ENCODE results near the gene TPST2.

TPST2 gene

GRCh38 chr22:26494506-26494905, 95.4 kb downstream of the TPST2 start:
- no peaks in the 10 kb centered on the region for H3K9me3 Mint-ChIP-seq
- no peak for ATAC-seq (replicated peaks)
- no peaks in the 10 kb centered on the region for H3K27me3 Mint-ChIP-seq
- no peak for DNase-seq
- no peak overlapping the region for H3K4me3 Mint-ChIP-seq
- H3K36me3 Mint-ChIP-seq (ENCODE audit: insufficient read depth), result peaks cover 92% of the 10 kb centered on the region
- H3K4me1 Mint-ChIP-seq (ENCODE audit: low read depth in 2 of 2), result no peaks in the 10 kb centered on the region
- H3K27ac Mint-ChIP-seq, result no peak overlapping the region

- H3K27ac Mint-ChIP-seq, result no peak overlapping the region
These were observed 97.7 kb downstream of the TPST2 start for GRCh38 chr22:26492220-26492619.

GRCh38 chr22:26489447-26490036, 100.4 kb downstream of the TPST2 start:
- no peaks in the 10 kb centered on the region for H3K27me3 Mint-ChIP-seq
- H3K4me1 Mint-ChIP-seq (ENCODE audit: low read depth in 2 of 2), result peaks cover 11 to 14% of the 10 kb centered on the region in 2 donors
- no peaks in the 10 kb centered on the region for H3K9me3 Mint-ChIP-seq
- peak overlapping the region in 1 of 2 donors; percentile 70 for H3K27ac Mint-ChIP-seq
- DNase-seq (no peak), ATAC-seq (replicated peaks) (no peak)
- H3K36me3 Mint-ChIP-seq (ENCODE audit: insufficient read depth), result peaks cover 61% of the 10 kb centered on the region
- no peak overlapping the region for H3K4me3 Mint-ChIP-seq

More at GRCh38 chr22:26492220-26492619, 97.7 kb downstream of the TPST2 start:
- no peak for DNase-seq
- Mint-ChIP-seq H3K9me3 (no peaks in the 10 kb centered on the region), H3K27me3 (no peaks in the 10 kb centered on the region), H3K4me3 (no peak overlapping the region), H3K4me1 (ENCODE audit: low read depth in 2 of 2) (no peaks in the 10 kb centered on the region), H3K36me3 (ENCODE audit: insufficient read depth) (peaks cover 83% of the 10 kb centered on the region)
- no peak for ATAC-seq (replicated peaks)

GRCh38 chr22:26487996-26488395, 101.9 kb downstream of the TPST2 start:
- H3K27ac Mint-ChIP-seq, result no peak overlapping the region
- H3K4me1 Mint-ChIP-seq (ENCODE audit: low read depth in 2 of 2), result peaks cover 21 to 26% of the 10 kb centered on the region in 2 donors
- DNase-seq (no peak), ATAC-seq (replicated peaks) (no peak)
- peaks cover 60% of the 10 kb centered on the region for H3K36me3 Mint-ChIP-seq (ENCODE audit: insufficient read depth)
- H3K9me3 Mint-ChIP-seq, result no peaks in the 10 kb centered on the region
- H3K4me3 Mint-ChIP-seq, result no peak overlapping the region
- no peaks in the 10 kb centered on the region for H3K27me3 Mint-ChIP-seq

DNA sequence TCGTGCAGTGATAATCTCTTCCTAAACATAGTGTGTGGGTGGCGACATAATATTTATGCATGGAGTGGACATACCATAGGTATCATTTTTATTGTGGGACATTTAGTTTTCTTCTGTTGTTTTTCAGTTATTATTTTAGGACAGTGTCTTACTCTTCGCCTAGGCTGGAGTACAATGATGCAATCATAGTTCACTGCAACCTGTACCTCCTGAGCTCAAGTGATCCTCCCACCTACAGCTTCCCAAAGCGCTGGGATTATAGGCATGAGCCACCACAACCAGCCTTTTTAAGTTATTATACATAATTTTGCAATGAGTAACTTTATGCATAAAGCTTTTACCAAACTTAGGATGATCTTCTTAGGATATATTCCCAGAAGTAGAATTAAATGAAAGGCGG, 103.5 kb downstream of the TPST2 start:
- H3K9me3 Mint-ChIP-seq, result no peaks in the 10 kb centered on the region
- no peaks in the 10 kb centered on the region for H3K27me3 Mint-ChIP-seq
- H3K36me3 Mint-ChIP-seq (ENCODE audit: insufficient read depth), result peaks cover 46% of the 10 kb centered on the region
- DNase-seq (no peak), ATAC-seq (replicated peaks) (no peak)
- peaks cover 34 to 40% of the 10 kb centered on the region in 2 donors for H3K4me1 Mint-ChIP-seq (ENCODE audit: low read depth in 2 of 2)
- peak overlapping the region in 1 of 2 donors; percentile 26 for H3K27ac Mint-ChIP-seq
- H3K4me3 Mint-ChIP-seq, result peak overlapping the region in 1 of 2 donors; percentile 20

- Mint-ChIP-seq H3K4me1 (ENCODE audit: low read depth in 2 of 2) (peaks cover 38 to 44% of the 10 kb centered on the region in 2 donors), H3K36me3 (ENCODE audit: insufficient read depth) (peaks cover 41% of the 10 kb centered on the region), H3K4me3 (peak overlapping the region in 1 of 2 donors; percentile 94), H3K9me3 (no peaks in the 10 kb centered on the region), H3K27ac (peak overlapping the region; percentile 64 to 70), H3K27me3 (no peaks in the 10 kb centered on the region)
- ATAC-seq (replicated peaks) (no peak), DNase-seq (no peak)
These were observed 104.0 kb downstream of the TPST2 start for GRCh38 chr22:26485806-26486390.

GRCh38 chr22:26485013-26485412, 104.9 kb downstream of the TPST2 start:
- H3K9me3 Mint-ChIP-seq, result no peaks in the 10 kb centered on the region
- H3K36me3 Mint-ChIP-seq (ENCODE audit: insufficient read depth), result peaks cover 34% of the 10 kb centered on the region
- no peaks in the 10 kb centered on the region for H3K27me3 Mint-ChIP-seq
- ATAC-seq (replicated peaks), result no peak
- H3K4me3 Mint-ChIP-seq, result peak overlapping the region; percentile 27 to 94
- peaks cover 41 to 45% of the 10 kb centered on the region in 2 donors for H3K4me1 Mint-ChIP-seq (ENCODE audit: low read depth in 2 of 2)
- DNase-seq, result no peak
- peak overlapping the region; percentile 64 to 70 for H3K27ac Mint-ChIP-seq

- Mint-ChIP-seq H3K27ac (peak overlapping the region; percentile 98 to 99), H3K36me3 (ENCODE audit: insufficient read depth) (peaks cover 35% of the 10 kb centered on the region), H3K4me1 (ENCODE audit: low read depth in 2 of 2) (peaks cover 44 to 50% of the 10 kb centered on the region in 2 donors), H3K27me3 (no peaks in the 10 kb centered on the region), H3K9me3 (no peaks in the 10 kb centered on the region), H3K4me3 (peak overlapping the region; percentile 94)
- DNase-seq (peak; percentile 21 to 40 (median 22)), ATAC-seq (replicated peaks) (peak; percentile 54)
These were observed 105.6 kb downstream of the TPST2 start for GRCh38 chr22:26484360-26484706.

DNA sequence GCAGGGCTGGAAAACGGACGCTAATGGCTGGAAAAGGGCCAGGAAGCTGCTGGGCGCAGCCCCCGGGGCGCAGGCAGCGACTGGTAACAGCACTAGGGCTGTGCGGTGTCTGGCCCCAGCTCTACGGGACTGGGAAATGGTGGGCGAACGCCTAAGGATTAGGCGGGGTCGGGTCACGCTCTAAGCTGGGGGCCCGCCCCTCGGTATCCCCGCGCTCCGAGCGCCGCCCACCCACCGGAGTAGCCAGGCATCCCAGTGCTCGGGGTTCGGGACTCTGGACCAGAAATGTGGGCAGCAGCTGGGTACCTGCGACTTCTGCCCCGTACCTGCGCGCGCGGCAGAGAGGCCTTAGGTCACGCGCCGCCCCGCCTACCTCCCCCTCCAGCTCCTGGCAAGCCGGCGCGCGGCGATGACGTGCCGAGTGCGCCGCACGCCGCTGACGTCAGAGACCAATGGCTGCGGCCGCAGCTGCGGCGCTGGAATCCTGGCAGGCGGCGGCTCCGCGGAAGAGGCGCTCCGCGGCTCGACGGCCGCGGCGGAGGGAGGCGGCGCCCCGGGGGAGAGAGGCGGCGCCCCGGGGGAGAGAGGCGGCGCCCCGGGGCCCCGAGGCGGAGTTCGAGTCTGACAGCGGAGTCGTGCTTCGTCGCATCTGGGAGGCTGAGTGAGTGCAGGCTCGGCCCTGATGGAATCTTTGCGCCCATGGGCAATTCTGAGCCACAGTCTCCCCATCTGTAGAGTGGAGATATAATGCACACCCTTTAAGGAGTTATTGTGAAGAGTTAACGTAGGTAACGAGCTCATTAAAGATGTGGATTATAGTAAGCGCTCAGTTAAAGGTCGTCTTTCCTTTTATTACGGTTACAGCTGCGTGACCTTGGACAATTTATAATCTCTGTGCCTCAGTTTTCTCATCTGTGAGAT, 106.2 kb downstream of the TPST2 start, which contains the start of the genes HPS4 and SRRD:
Gene HPS4, minus strand, starts transcription at position 345 of the 921 bp plus-strand sequence. CDS start 2,021 bp downstream, outside the sequence.
Gene SRRD, plus strand, starts transcription at position 439 of the 921 bp plus-strand sequence. Its CDS starts 14 bp downstream, at position 453.
- peaks cover 44 to 52% of the 10 kb centered on the region in 2 donors for H3K4me1 Mint-ChIP-seq (ENCODE audit: low read depth in 2 of 2)
- H3K4me3 Mint-ChIP-seq, result peak within 1 kb of the TSS; percentile 94
- no peaks in the 10 kb centered on the region for H3K9me3 Mint-ChIP-seq
- DNase-seq, result peak; percentile 89 to 94 (median 94)
- peaks cover 34% of the 10 kb centered on the region for H3K36me3 Mint-ChIP-seq (ENCODE audit: insufficient read depth)
- peak; percentile 77 for ATAC-seq (replicated peaks)
- H3K27me3 Mint-ChIP-seq, result no peaks in the 10 kb centered on the region
- H3K27ac Mint-ChIP-seq, result peak within 1 kb of the TSS; percentile 98 to 99

GRCh38 chr22:26483043-26483438, 106.9 kb downstream of the TPST2 start:
- Mint-ChIP-seq H3K9me3 (no peaks in the 10 kb centered on the region), H3K27me3 (no peaks in the 10 kb centered on the region), H3K4me3 (peak overlapping the region; percentile 94), H3K27ac (peak overlapping the region; percentile 98 to 99), H3K4me1 (ENCODE audit: low read depth in 2 of 2) (peaks cover 44 to 55% of the 10 kb centered on the region in 2 donors), H3K36me3 (ENCODE audit: insufficient read depth) (peaks cover 35% of the 10 kb centered on the region)
- no peak for DNase-seq
- ATAC-seq (replicated peaks), result no peak

- Mint-ChIP-seq H3K4me3 (peak overlapping the region; percentile 94), H3K36me3 (ENCODE audit: insufficient read depth) (peaks cover 36% of the 10 kb centered on the region)
These were observed 107.8 kb downstream of the TPST2 start for GRCh38 chr22:26482161-26482560.

GRCh38 chr22:26481694-26482093, 108.2 kb downstream of the TPST2 start:
- Mint-ChIP-seq H3K27me3 (no peaks in the 10 kb centered on the region), H3K9me3 (no peaks in the 10 kb centered on the region), H3K36me3 (ENCODE audit: insufficient read depth) (peaks cover 37% of the 10 kb centered on the region), H3K27ac (peak overlapping the region; percentile 98 to 99), H3K4me1 (ENCODE audit: low read depth in 2 of 2) (peaks cover 46 to 60% of the 10 kb centered on the region in 2 donors), H3K4me3 (peak overlapping the region; percentile 94)
- no peak for ATAC-seq (replicated peaks)
- DNase-seq, result no peak

More at GRCh38 chr22:26482161-26482560, 107.8 kb downstream of the TPST2 start:
- ATAC-seq (replicated peaks), result no peak
- Mint-ChIP-seq H3K27me3 (no peaks in the 10 kb centered on the region), H3K4me1 (ENCODE audit: low read depth in 2 of 2) (peaks cover 44 to 60% of the 10 kb centered on the region in 2 donors), H3K9me3 (no peaks in the 10 kb centered on the region), H3K27ac (peak overlapping the region; percentile 98 to 99)
- DNase-seq, result no peak

- no peaks in the 10 kb centered on the region for H3K9me3 Mint-ChIP-seq
- no peak for DNase-seq
These were observed 108.7 kb downstream of the TPST2 start for GRCh38 chr22:26481112-26481693.

More at GRCh38 chr22:26481112-26481693, 108.7 kb downstream of the TPST2 start:
- peak overlapping the region in 1 of 2 donors; percentile 27 for H3K4me3 Mint-ChIP-seq
- H3K27ac Mint-ChIP-seq, result peak overlapping the region in 1 of 2 donors; percentile 98
- H3K27me3 Mint-ChIP-seq, result no peaks in the 10 kb centered on the region
- peaks cover 42% of the 10 kb centered on the region for H3K36me3 Mint-ChIP-seq (ENCODE audit: insufficient read depth)
- no peak for ATAC-seq (replicated peaks)
- H3K4me1 Mint-ChIP-seq (ENCODE audit: low read depth in 2 of 2), result peaks cover 44 to 57% of the 10 kb centered on the region in 2 donors
